Heart left ventricle (tissue), 16 donors: ENCODE measurements around the gene GNB4. TPM values are rescaled to one million over a fixed set of nuclear protein-coding genes. Genes with fewer than 3 reads are reported as not detected.

ENCODE experiments used
- ATAC-seq, 4 donors: fragments of 200-7000 bp; cut with Tn5 transposase; one replicate each; pipeline ENCODE4 v1.9.1; 2020 to 2022; ENCODE audit warnings: moderate library complexity in 4 of 4, mild to moderate bottlenecking in 3 of 4, moderate number of reproducible peaks in 1 of 4
- DNase-seq, 5 donors: peaks; one replicate each; pipeline ENCODE4 v3.0.0-alpha.2; 2020
- H3K27ac ChIP-seq, 12 donors: fragments of 200-600 bp; sonication (generic) in 4 of 12; one replicate each; pipeline versions ENCODE4 v1.5.0 to v1.8.0; 2016 to 2022; ENCODE audit warnings: mild to moderate bottlenecking in 2 of 12
- H3K27me3 ChIP-seq, 9 donors: fragments of 200-600 bp; sonication (generic) in 2 of 9; one replicate each; pipeline versions ENCODE4 v1.5.1 to v1.8.0; 2016 to 2022; ENCODE audit warnings: mild to moderate bottlenecking in 3 of 9
- H3K36me3 ChIP-seq, 9 donors: fragments of 200-600 bp; sonication (generic) in 2 of 9; one replicate each; pipeline versions ENCODE4 v1.5.0 to v1.8.0; 2018 to 2022; ENCODE audit warnings: mild to moderate bottlenecking in 2 of 9
- H3K4me1 ChIP-seq, 12 donors: fragments of 200-600 bp; sonication (generic) in 4 of 12; one replicate each; pipeline versions ENCODE4 v1.5.0 to v1.8.0; 2016 to 2022; ENCODE audit warnings: mild to moderate bottlenecking in 3 of 12
- H3K4me3 ChIP-seq, 12 donors: fragments of 200-600 bp; sonication (generic) in 4 of 12; one replicate each; pipeline versions ENCODE4 v1.5.0 to v1.8.0; 2017 to 2022; ENCODE audit warnings: mild to moderate bottlenecking in 9 of 12, moderate library complexity in 4 of 12
- H3K9me3 ChIP-seq, 12 donors: fragments of 200-600 bp; sonication (generic) in 4 of 12; one replicate each; pipeline versions ENCODE4 v1.5.0 to v1.8.0; 2016 to 2022; ENCODE audit warnings: mild to moderate bottlenecking in 1 of 12
- POLR2A ChIP-seq, 2 donors: fragments of 450-650 bp; IDR thresholded peaks; one replicate each; pipeline ENCODE4 v1.6.1; 2017; ENCODE audit warnings: antibody characterized with exemption in 2 of 2, mild to moderate bottlenecking in 2 of 2, moderate library complexity in 2 of 2
- WGBS, 4 donors: extraction: QIAGEN DNeasy Blood & Tissue Kit in 2 of 4; methylation state at CpG; one replicate each; pipeline versions ENCODE4 v1.1.5 to v1.1.7; 2013 to 2018; 5-methylcytosine and 5-hydroxymethylcytosine counted together
- intact Hi-C, 10 donors: fragments of 100-400 bp; cut with DNase I; formaldehyde crosslinking; loops; one replicate each; pipeline versions ENCODE4 v1.11.1 to v1.14.2; 2022
- polyA plus RNA-seq, 2 donors: library from polyadenylated mRNA; stranded (reverse); fragments of 200-250 nt; gene quantifications; one replicate each; pipeline ENCODE4 v1.2.3, GENCODE V29; 2013
- total RNA-seq, 9 donors: library from RNA; depleted of rRNA in 2 of 9; stranded (reverse); fragments of >200 nt in 2 of 9; fragmentation: NEBNext Ultra II Directional in 3 of 9; extraction: Animal tissue kit (Norgen Biotek cat#: 25700) in 3 of 9; gene quantifications; one replicate each; pipeline versions ENCODE4 v1.1.0 to v1.2.4, GENCODE V29; 2016 to 2023
- TF ChIP-seq, protein P1 (sequence below), 12 donors: fragments of 200-600 bp; sonication (generic) in 4 of 12; IDR thresholded peaks; one replicate each; pipeline versions ENCODE4 v1.5.0 to v1.8.0; 2018 to 2022; ENCODE audit warnings: antibody characterized with exemption in 12 of 12, mild to moderate bottlenecking in 5 of 12
- donor health status: ischemic (EF 13 %, LVEDD 7.1; RV severe dilation, severe dysfunction).
- donor health status: healthy with polysubstance abuse.
- donor health status: DM: no; HTN: yes; CAD: no.
- donor health status: DM: no; HTN: no; CAD: no.
- donor health status: ischemic (EF 25% LVEDD 6.9; RV normal size, moderate dysfunction).
- donor health status: ischemic (EF 25% LVEDD 5.7; RV mildly dilated, moderate dysfunction).
- donor health status: healthy.
- donor health status: DM: yes; HTN: yes; CAD: no.
- donor health status: ischemic (EF 35%, LVEDD 5.7; RV mildly dilated, moderate dysfunction).
- donor health status: nonischemic (EF 11% LVEDD 7.7; RV severe dilation, severe dysfunction).
- donor health status: DM: yes; HTN: yes; CAD: no.
- donor health status: PGD.
- donor health status: ischemic (EF 29% LVEDD 5.4; RV normal size, mild dysfunction).
- donor health status: nonischemic (EF 23%, LVEDD 6.1; RV moderate dilation, normal function).

The GNB4 gene
- total and polyA plus RNA-seq, 11 donors = 6.1 to 75.1 (median 12.5) TPM

DNA sequence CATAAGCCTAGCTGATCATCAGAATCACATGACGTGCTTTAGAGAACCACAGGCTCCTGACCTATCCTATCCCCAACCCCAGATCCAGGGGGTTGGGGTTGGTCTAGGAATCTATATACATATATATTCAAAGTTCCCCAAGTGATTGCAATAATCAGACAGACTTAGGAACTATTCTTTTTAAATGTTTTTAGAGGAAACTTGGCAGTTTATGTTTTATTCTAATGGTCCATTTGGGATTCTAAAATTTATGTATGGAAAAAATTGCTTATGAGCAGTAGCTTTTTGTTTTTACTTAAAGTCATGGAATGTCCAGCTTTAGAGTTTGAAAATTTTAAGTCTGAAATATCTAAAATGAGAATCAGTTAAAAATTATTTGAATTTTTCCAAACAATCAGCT lies 81.6 kb downstream of the GNB4 start:
- no peak overlapping the region for H3K4me3 ChIP-seq
- intact Hi-C loops = no loop called here

DNA sequence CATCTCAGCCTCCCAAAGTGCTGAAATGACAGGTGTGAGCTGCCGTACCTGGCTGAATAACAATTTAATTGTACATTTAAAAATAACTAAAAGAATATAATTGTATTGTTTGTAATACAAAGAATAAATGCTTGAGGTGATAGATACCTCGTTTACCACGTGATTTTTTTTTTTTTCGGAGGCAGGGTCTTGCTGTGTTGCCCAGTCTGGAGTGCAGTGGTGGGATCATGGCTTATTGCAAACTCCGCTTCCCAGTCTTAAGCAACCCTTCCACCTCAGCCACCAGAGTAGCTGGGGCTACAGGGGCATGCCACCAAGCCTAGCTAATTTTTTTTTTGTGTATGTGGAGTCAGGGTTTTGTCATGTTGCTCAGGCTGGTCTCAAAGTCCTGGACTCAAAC lies 87.9 kb downstream of the GNB4 start:
- Histone ChIP-seq H3K27ac (no peak overlapping the region), H3K36me3 (peaks cover 0 to 100% (median 100%) of the 10 kb centered on the region in 9 donors), H3K27me3 (no peaks in the 10 kb centered on the region), H3K4me1 (no peaks in the 10 kb centered on the region), H3K4me3 (no peak overlapping the region), H3K9me3 (no peaks in the 10 kb centered on the region)
- ATAC-seq = no peak
- 94 to 98% (median 96%) methylated on average over 5 of the region's 5 CpGs for WGBS, 4 donors
- intact Hi-C loops = no loop called here
- no peak for DNase-seq
- TF ChIP-seq, protein P1, sequence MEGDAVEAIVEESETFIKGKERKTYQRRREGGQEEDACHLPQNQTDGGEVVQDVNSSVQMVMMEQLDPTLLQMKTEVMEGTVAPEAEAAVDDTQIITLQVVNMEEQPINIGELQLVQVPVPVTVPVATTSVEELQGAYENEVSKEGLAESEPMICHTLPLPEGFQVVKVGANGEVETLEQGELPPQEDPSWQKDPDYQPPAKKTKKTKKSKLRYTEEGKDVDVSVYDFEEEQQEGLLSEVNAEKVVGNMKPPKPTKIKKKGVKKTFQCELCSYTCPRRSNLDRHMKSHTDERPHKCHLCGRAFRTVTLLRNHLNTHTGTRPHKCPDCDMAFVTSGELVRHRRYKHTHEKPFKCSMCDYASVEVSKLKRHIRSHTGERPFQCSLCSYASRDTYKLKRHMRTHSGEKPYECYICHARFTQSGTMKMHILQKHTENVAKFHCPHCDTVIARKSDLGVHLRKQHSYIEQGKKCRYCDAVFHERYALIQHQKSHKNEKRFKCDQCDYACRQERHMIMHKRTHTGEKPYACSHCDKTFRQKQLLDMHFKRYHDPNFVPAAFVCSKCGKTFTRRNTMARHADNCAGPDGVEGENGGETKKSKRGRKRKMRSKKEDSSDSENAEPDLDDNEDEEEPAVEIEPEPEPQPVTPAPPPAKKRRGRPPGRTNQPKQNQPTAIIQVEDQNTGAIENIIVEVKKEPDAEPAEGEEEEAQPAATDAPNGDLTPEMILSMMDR (IDR thresholded peaks at IDR 0.05) = no peak
- TF ChIP-seq POLR2A (IDR thresholded peaks at IDR 0.05) = no peak

More for the DNA sequence above, 81.6 kb downstream of the GNB4 start:
- H3K9me3 ChIP-seq = no peaks in the 10 kb centered on the region
- H3K27me3 ChIP-seq = no peaks in the 10 kb centered on the region
- ATAC-seq (no peak), DNase-seq (no peak)
- H3K4me1 ChIP-seq = no peaks in the 10 kb centered on the region
- peaks cover 0 to 99% (median 84%) of the 10 kb centered on the region in 9 donors for H3K36me3 ChIP-seq
- 95 to 97% (median 97%) methylated on average over 1 of the region's 1 CpG for WGBS, 4 donors
- TF ChIP-seq, protein P1 (IDR thresholded peaks at IDR 0.05) = no peak
- TF ChIP-seq POLR2A (IDR thresholded peaks at IDR 0.05) = no peak
- no peak overlapping the region for H3K27ac ChIP-seq

DNA sequence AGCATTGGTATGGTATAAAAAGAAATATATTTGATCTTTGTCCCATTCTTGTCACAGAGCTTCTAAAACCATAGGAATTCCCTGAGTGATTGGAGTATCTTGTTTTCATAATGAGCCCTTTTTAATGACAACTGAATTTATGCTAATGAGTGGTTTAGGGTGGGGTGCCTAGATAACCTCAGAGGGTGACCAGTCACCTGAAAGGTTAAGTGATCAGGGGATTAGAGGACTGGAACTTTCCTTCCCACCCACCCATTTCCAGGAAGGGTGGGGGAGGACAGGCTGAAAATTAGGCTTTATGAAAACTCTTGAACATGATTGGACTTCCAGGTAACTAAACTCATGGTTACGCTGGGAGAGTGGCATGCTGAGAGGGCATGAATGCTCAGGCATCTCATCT lies 95.3 kb downstream of the GNB4 start:
- H3K36me3 ChIP-seq = peaks cover 0 to 100% (median 99%) of the 10 kb centered on the region in 9 donors
- no peak overlapping the region for H3K4me3 ChIP-seq
- H3K4me1 ChIP-seq = peaks cover 0 to 7% (median 0%) of the 10 kb centered on the region in 12 donors
- WGBS, 4 donors = 90 to 98% (median 95%) methylated on average over 1 of the region's 1 CpG
- DNase-seq (no peak), ATAC-seq (no peak)
- TF ChIP-seq POLR2A (IDR thresholded peaks at IDR 0.05) = no peak
- TF ChIP-seq, protein P1 (IDR thresholded peaks at IDR 0.05) = no peak
- no peaks in the 10 kb centered on the region for H3K9me3 ChIP-seq
- intact Hi-C loops = no loop called here
- no peak overlapping the region for H3K27ac ChIP-seq
- no peaks in the 10 kb centered on the region for H3K27me3 ChIP-seq

DNA sequence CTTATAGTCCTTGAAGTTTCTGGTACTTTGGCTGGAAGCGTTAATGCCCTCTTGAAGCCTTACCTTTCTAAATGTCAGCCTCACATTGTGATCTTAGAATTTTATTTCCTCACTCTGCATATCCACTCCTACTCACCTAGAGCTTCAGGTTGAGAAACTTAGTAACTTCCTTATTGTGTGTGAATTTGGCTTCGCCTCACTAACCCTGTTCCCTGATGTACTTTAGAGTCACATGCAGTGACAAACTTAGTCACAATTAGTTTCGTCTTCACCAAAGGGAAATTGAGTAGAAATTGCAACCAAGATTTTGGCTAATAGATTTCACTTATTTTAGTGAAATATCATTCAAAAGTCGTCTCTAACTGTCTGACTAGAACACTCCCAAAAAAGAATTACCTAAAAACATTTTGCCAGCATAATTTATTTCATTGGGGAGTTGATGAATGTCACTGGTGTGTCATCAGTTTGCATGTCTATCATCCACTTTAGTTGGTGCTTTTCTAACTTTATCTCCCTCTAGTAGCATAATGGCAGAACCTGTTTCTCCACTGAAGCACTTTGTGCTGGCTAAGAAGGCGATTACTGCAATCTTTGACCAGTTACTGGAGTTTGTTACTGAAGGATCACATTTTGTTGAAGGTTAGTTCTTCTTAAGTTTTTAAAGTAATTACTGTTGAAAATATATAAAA lies 102.8 kb downstream of the GNB4 start:
- intact Hi-C loops = loop anchor here in 4 of 10 donors (5.0 to 10.0 kb wide), 4 partner anchors 104 to 216 kb away; partner anchors contain the start of genes ACTL6A (in 2 of the 4) and GNB4 (in 1 of the 4)
- ATAC-seq (no peak), DNase-seq (no peak)
- H3K9me3 ChIP-seq = no peaks in the 10 kb centered on the region
- no peak for TF ChIP-seq POLR2A (IDR thresholded peaks at IDR 0.05)
- TF ChIP-seq, protein P1 (IDR thresholded peaks at IDR 0.05) = no peak
- WGBS, 4 donors = 24 to 37% (median 27%) methylated on average over 5 of the region's 5 CpGs
- peaks cover 0 to 24% (median 8%) of the 10 kb centered on the region in 12 donors for H3K4me1 ChIP-seq
- H3K27ac ChIP-seq = peak overlapping the region in 11 of 12 donors; percentile 83 to 94 (median 89)
- no peaks in the 10 kb centered on the region for H3K27me3 ChIP-seq
- H3K36me3 ChIP-seq = peaks cover 0 to 44% (median 37%) of the 10 kb centered on the region in 9 donors
- H3K4me3 ChIP-seq = peak overlapping the region; percentile 67 to 93 (median 82)
